OCI-LY7 (cell line): ENCODE measurements around the gene ZNF555. TPM values are rescaled to one million over a fixed set of nuclear protein-coding genes. Genes with fewer than 3 reads are reported as not detected.

Source experiments
- BruUV-seq: library from RNA; stranded (reverse); fragments of 400-500 nt; replicated peaks from 2 replicates; lab custom pipeline; 2021; lab: Mats Ljungman, UMichigan
- CTCF ChIA-PET: fragments of 300-600 bp; sonication (Branson Sonifier 250); formaldehyde crosslinking; loops from one replicate; lab custom pipeline; 2022; ENCODE audit warnings: antibody characterized with exemption; ENCODE audit not compliant: unreplicated experiment; lab: Charles Lee
- POLR2A ChIA-PET: fragments of 300-600 bp; sonication (Branson Sonifier 250); formaldehyde crosslinking; loops from one replicate; lab custom pipeline; 2022; ENCODE audit warnings: antibody characterized with exemption; lab: Charles Lee
- DNase-seq: peaks from one replicate; pipeline ENCODE4 v3.0.0-alpha.2; 2015; ENCODE audit warnings: low spot score
- H2AFZ ChIP-seq: fragments of 200-600 bp; sonication (generic), shearing (Covaris generic); 2 replicates; pipeline ENCODE4 v1.6.1; 2014; ENCODE audit warnings: mild to moderate bottlenecking, antibody characterized with exemption, low read length, moderate library complexity
- H3K27ac ChIP-seq: fragments of 200-600 bp; sonication (generic); 2 replicates; pipeline ENCODE4 v1.5.1; 2014; ENCODE audit warnings: mixed run types, low read depth, mild to moderate bottlenecking, moderate library complexity, low read length, inconsistent platforms; ENCODE audit not compliant: poor library complexity, severe bottlenecking
- H3K36me3 ChIP-seq: fragments of 200-600 bp; sonication (generic); 2 replicates; pipeline ENCODE4 v1.6.1; 2014; ENCODE audit warnings: mild to moderate bottlenecking, antibody characterized with exemption, low read length, moderate library complexity, mixed read lengths; ENCODE audit not compliant: insufficient read depth
- H3K4me1 ChIP-seq: fragments of 200-600 bp; sonication (generic); 2 replicates; pipeline ENCODE4 v1.5.1; 2014; ENCODE audit warnings: mild to moderate bottlenecking, low read length; ENCODE audit not compliant: insufficient read depth, poor library complexity, severe bottlenecking
- H3K4me2 ChIP-seq: fragments of 200-600 bp; sonication (generic); 2 replicates; pipeline ENCODE4 v1.6.1; 2014; ENCODE audit warnings: mild to moderate bottlenecking, low read length
- H3K4me3 ChIP-seq: fragments of 200-600 bp; sonication (generic); 2 replicates; pipeline ENCODE4 v1.5.1; 2014; ENCODE audit warnings: mild to moderate bottlenecking, low read depth, low read length; ENCODE audit not compliant: poor library complexity, severe bottlenecking
- H3K79me2 ChIP-seq: fragments of 200-600 bp; sonication (generic); 2 replicates; pipeline ENCODE4 v1.6.1; 2016; ENCODE audit warnings: low read depth, mild to moderate bottlenecking, low read length, moderate library complexity, mixed read lengths; ENCODE audit not compliant: insufficient read depth
- H3K9me2 ChIP-seq: fragments of 200-600 bp; sonication (generic); 2 replicates; pipeline ENCODE4 v1.6.1; 2016; ENCODE audit warnings: mild to moderate bottlenecking, low read length, mixed read lengths; ENCODE audit not compliant: insufficient read depth
- H3K9me3 ChIP-seq: fragments of 200-600 bp; sonication (generic); 2 replicates; pipeline ENCODE4 v1.6.1; 2014; ENCODE audit warnings: mild to moderate bottlenecking, mixed run types, low read length, mixed read lengths
- H4K20me1 ChIP-seq: fragments of 200-600 bp; sonication (generic); 2 replicates; pipeline ENCODE4 v1.6.1; 2014; ENCODE audit warnings: mild to moderate bottlenecking, antibody characterized with exemption, low read length, moderate library complexity, mixed read lengths; ENCODE audit not compliant: insufficient read depth
- EZH2phosphoT487 ChIP-seq: fragments of 200-600 bp; sonication (generic); IDR thresholded peaks from 2 replicates; pipeline ENCODE4 v1.6.1; 2018; ENCODE audit warnings: low read depth, borderline replicate concordance, mild to moderate bottlenecking, mixed run types, antibody characterized with exemption, low read length, moderate library complexity, mixed read lengths
- intact Hi-C: fragments of 100-400 bp; cut with micrococcal nuclease; formaldehyde crosslinking; loops from one replicate; pipeline ENCODE4 v1.10.0; 2022; ENCODE audit not compliant: unreplicated experiment
- total RNA-seq, 2 experiments: library from RNA; depleted of rRNA in 1 of 2; stranded (reverse); fragments of >200 nt in 1 of 2; shearing (Covaris generic) in 1 of 2; gene quantifications; 2 replicates each; pipeline ENCODE4 v1.2.3, GENCODE V29; 2014 to 2022
- TF ChIP-seq, protein P1 (sequence below): fragments of 200-600 bp; sonication (generic); conservative IDR thresholded peaks from 2 replicates; pipeline ENCODE4 v1.5.1; 2014; ENCODE audit warnings: mild to moderate bottlenecking, antibody characterized with exemption, low read length, moderate library complexity, mixed read lengths

ZNF555 gene
- total RNA-seq, 2 experiments from 2014 or later, result 2.4 to 5.1 TPM

- Histone ChIP-seq H3K36me3 (peaks cover 15% of the 10 kb centered on the region), H3K27ac (no peak overlapping the region), H3K9me2 (no peaks in the 10 kb centered on the region), H2AFZ (no peak overlapping the region), H3K79me2 (no peaks in the 10 kb centered on the region), H3K4me3 (no peak overlapping the region), H4K20me1 (no peaks in the 10 kb centered on the region), H3K4me2 (no peak overlapping the region), H3K9me3 (no peaks in the 10 kb centered on the region), H3K4me1 (peaks cover 17% of the 10 kb centered on the region)
- intact Hi-C loops, result no loop called here
- no TSS peak for BruUV-seq
- no peak for DNase-seq
- POLR2A ChIA-PET, result interaction anchor here (0.5 kb wide), 1 partner anchor 1024 kb away, joined by 3 read pairs; no protein-coding TSS in a partner anchor
- CTCF ChIA-PET, result interaction anchor here (0.5 kb wide), 1 partner anchor 1129 kb away, joined by 5 read pairs; no protein-coding TSS in a partner anchor
- no peak for TF ChIP-seq EZH2phosphoT487
- TF ChIP-seq, protein P1, sequence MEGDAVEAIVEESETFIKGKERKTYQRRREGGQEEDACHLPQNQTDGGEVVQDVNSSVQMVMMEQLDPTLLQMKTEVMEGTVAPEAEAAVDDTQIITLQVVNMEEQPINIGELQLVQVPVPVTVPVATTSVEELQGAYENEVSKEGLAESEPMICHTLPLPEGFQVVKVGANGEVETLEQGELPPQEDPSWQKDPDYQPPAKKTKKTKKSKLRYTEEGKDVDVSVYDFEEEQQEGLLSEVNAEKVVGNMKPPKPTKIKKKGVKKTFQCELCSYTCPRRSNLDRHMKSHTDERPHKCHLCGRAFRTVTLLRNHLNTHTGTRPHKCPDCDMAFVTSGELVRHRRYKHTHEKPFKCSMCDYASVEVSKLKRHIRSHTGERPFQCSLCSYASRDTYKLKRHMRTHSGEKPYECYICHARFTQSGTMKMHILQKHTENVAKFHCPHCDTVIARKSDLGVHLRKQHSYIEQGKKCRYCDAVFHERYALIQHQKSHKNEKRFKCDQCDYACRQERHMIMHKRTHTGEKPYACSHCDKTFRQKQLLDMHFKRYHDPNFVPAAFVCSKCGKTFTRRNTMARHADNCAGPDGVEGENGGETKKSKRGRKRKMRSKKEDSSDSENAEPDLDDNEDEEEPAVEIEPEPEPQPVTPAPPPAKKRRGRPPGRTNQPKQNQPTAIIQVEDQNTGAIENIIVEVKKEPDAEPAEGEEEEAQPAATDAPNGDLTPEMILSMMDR, result no peak
These were observed 6.2 kb downstream of the ZNF555 start for GRCh38 chr19:2847507-2847906.

DNA sequence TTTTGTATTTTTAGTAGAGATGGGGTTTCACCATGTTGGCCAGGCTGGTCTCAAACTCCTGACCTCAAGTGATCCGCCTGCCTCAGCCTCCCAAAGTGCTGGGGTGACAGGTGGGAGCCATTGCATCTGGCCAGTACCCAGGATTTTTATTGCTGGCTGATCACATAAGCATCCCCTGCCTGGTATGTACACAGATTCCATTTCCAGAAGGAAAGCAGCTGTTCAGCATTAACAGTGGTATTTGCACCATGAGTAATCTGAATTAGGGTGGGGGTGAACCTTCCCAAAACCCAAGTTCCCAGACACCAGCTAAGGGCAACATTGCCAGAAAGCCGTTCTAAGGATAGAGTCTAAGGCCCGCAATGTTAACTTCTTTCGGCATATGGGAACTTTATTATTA is 7.3 kb downstream of the ZNF555 start:
- no peak overlapping the region for H3K27ac ChIP-seq
- H4K20me1 ChIP-seq, result no peaks in the 10 kb centered on the region
- H3K4me2 ChIP-seq, result no peak overlapping the region
- intact Hi-C loops, result no loop called here
- ChIA-PET POLR2A (no interaction called here), CTCF (no interaction called here)
- DNase-seq, result no peak
- H3K79me2 ChIP-seq, result no peaks in the 10 kb centered on the region
- peaks cover 26% of the 10 kb centered on the region for H3K36me3 ChIP-seq
- H2AFZ ChIP-seq, result no peak overlapping the region
- no peak overlapping the region for H3K4me3 ChIP-seq
- H3K4me1 ChIP-seq, result peaks cover 13% of the 10 kb centered on the region
- H3K9me2 ChIP-seq, result no peaks in the 10 kb centered on the region
- no TSS peak for BruUV-seq
- TF ChIP-seq, protein P1, result no peak
- TF ChIP-seq EZH2phosphoT487, result no peak
- no peaks in the 10 kb centered on the region for H3K9me3 ChIP-seq

GRCh38 chr19:2850256-2850925 is 9.1 kb downstream of the ZNF555 start:
- POLR2A ChIA-PET, result no interaction called here
- H3K4me3 ChIP-seq, result no peak overlapping the region
- no TSS peak for BruUV-seq
- CTCF ChIA-PET, result interaction anchor here (0.6 kb wide), 1 partner anchor 629 kb away, joined by 3 read pairs; no protein-coding TSS in a partner anchor
- no peak overlapping the region for H3K27ac ChIP-seq
- peaks cover 40% of the 10 kb centered on the region for H3K36me3 ChIP-seq
- no peaks in the 10 kb centered on the region for H3K9me3 ChIP-seq
- H2AFZ ChIP-seq, result no peak overlapping the region
- TF ChIP-seq, protein P1, result no peak
- TF ChIP-seq EZH2phosphoT487, result no peak
- H3K9me2 ChIP-seq, result no peaks in the 10 kb centered on the region
- no peaks in the 10 kb centered on the region for H3K79me2 ChIP-seq
- H4K20me1 ChIP-seq, result no peaks in the 10 kb centered on the region
- peaks cover 11% of the 10 kb centered on the region for H3K4me1 ChIP-seq
- no peak for DNase-seq
- intact Hi-C loops, result no loop called here
- H3K4me2 ChIP-seq, result no peak overlapping the region
